Esophagus muscularis mucosa (tissue), 3 donors: ENCODE measurements around the gene ZNRF2.

Source experiments
- POLR2A ChIP-seq: fragments of 450-650 bp; IDR thresholded peaks from one replicate; pipeline ENCODE4 v1.6.1; 2017; ENCODE audit warnings: antibody characterized with exemption, moderate library complexity, mild to moderate bottlenecking, low read depth
- POLR2AphosphoS5 ChIP-seq, 2 donors: sonication (generic); formaldehyde crosslinking; IDR thresholded peaks; one replicate each; pipeline ENCODE4 v1.6.1; 2017; ENCODE audit warnings: antibody characterized with exemption in 2 of 2
- TF ChIP-seq, protein P1 (sequence below), 3 experiments: fragments of 200-600 bp in 2 of 3; fragments of 450-650 bp in 1 of 3; sonication (generic) in 2 of 3; IDR thresholded peaks; one replicate each; pipeline ENCODE4 v1.5.1; 2017 to 2019; ENCODE audit warnings: antibody characterized with exemption in 3 of 3, mild to moderate bottlenecking in 2 of 3, moderate library complexity in 1 of 3

GRCh38 chr7:30390736-30391636 lies 106.6 kb downstream of the ZNRF2 start:
- TF ChIP-seq, protein P1, sequence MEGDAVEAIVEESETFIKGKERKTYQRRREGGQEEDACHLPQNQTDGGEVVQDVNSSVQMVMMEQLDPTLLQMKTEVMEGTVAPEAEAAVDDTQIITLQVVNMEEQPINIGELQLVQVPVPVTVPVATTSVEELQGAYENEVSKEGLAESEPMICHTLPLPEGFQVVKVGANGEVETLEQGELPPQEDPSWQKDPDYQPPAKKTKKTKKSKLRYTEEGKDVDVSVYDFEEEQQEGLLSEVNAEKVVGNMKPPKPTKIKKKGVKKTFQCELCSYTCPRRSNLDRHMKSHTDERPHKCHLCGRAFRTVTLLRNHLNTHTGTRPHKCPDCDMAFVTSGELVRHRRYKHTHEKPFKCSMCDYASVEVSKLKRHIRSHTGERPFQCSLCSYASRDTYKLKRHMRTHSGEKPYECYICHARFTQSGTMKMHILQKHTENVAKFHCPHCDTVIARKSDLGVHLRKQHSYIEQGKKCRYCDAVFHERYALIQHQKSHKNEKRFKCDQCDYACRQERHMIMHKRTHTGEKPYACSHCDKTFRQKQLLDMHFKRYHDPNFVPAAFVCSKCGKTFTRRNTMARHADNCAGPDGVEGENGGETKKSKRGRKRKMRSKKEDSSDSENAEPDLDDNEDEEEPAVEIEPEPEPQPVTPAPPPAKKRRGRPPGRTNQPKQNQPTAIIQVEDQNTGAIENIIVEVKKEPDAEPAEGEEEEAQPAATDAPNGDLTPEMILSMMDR (IDR thresholded peaks at IDR 0.05), result no peak
- TF ChIP-seq POLR2A (no peak), POLR2AphosphoS5 (IDR thresholded peaks at IDR 0.05) (no peak)
